M059J (cell line): ENCODE data around the gene TMEM151B. TPM values are rescaled to one million over a fixed set of nuclear protein-coding genes. Genes with fewer than 3 reads are reported as not detected.

Experiments used
- DNase-seq: peaks from one replicate; pipeline ENCODE4 v3.0.0-alpha.2; 2012; ENCODE audit warnings: low read depth
- total RNA-seq: library from RNA; depleted of rRNA; stranded (reverse); fragments of >200 nt; shearing (Covaris generic); gene quantifications from 2 replicates; pipeline ENCODE4 v1.2.3, GENCODE V29; 2014

The TMEM151B gene
- total RNA-seq, 1 experiment from 2014 or later: not detected

DNA sequence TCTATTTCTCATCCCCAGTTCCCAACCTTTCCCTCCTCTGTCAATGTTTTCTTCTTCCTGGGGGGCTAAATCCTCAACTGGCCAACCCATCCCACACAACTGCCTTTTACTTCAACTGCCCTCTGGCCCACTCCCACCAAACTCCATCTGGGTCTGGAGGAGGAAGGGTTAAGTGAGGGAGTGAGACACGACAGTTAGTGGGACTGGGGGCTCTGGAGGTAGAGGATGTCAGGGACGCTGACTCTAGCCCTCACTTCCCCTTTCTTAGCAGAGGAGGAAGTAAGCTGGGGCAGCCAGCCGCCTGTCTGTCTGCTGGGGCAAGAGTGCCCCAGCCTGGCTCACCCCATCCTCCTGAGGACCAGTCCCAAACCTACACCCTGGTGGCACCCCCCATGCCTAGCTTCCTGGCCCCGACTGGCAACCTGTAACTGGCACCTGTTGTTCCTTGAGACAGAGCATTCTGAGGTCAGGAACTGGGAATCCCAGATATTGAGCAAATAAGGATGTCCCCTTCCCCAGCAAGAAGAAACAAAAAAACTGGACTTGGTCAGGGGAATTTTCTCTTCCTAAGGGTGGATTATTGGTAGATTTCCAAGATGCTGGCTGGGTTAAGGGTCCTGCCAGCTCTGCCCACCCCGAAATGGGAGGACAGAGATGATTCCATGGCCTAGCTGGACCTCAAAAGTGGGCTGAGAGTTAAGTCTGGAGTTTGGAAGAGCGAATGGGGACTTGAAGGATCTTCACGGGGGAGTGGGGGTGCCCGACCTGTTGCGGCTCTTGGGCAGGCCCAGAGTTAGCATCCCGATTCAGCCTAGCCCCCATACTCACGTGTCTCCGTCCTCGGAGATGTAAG, 5.9 kb upstream of the TMEM151B start:
- no peak for DNase-seq

DNA sequence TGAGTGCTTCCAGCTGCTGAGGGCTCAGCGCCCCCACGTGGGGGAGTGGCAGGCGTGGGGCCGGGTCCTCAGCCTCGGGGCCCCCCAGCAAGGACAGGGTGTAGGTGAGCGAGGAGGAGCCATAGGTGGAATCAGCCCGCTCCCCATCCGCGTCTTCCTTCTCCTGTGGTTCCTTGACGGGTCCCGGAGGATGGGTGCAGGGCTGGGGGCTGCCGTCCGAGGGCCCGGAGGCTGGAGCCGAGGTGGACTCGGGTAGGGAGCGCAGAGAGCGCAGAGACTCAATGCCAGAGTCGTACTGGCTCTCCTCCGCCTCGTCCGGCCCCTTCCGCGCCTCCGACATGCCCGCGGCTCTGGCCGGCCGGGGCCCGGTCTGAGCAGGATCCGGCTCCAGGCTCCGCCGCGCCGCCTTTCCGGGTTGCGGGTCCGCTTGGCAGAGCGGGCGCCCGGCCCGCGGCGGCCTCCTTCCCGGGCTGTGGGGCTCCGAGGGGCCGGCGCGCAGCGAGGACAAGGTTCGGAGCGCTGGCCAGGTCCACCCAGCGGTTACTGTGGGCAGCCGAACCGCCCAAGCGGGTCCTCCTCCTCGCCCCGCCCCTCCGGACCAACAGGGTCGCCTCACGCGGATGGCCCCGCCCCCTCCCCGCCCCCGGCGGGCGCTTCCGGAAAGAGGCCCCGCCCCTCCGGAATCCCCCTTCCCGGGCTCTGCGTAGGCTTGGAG, 5.1 kb upstream of the TMEM151B start, which contains the start of gene NFKBIE:
Gene NFKBIE, minus strand, starts transcription at position 545 of the 715 bp plus-strand sequence. Its CDS starts 205 bp downstream, at position 340.
- peak; percentile 93 for DNase-seq

DNA sequence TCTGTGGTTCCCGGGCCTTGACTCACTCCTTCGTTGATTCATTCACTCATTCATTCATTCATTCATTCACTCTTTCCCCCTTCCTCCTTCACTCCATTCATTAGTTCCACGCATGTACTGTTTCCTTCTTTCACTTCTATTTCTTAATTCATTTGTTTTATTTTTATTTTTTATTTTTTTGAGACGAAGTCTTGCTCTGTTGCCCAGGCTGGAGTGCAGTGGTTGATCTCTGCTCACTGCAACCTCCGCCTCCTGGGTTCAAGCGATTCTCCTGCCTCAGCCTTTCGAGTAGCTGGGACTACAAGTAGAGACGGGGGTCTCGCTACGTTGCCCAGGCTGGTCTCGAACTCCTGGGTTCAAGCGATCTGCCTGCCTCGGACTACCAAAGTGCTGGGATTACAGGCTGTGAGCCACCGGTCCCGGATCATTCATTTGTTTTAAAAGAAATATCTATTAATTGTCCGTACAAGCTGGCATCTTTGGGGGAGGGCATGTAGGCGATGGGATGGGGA, 4.5 kb upstream of the TMEM151B start:
- no peak for DNase-seq

DNA sequence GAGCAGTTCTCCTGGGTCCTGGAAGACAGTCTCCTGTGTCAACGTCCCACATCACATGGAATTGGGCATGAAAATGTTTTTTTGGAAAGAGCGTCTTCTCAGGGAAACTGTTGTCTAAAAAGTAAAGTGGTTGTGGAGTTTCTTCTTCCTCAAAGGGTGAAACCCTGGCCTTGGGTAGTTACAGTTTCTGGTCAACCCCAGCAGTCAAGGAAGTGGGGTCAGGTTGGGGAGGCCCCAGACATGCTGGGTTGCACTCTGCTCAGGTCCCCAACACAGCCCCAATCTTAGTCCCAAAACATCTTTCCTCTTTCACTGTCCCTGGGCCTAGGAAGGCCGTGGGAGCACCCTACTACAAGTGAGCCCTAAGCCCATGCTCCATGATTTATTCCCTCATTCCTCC, 3.9 kb upstream of the TMEM151B start:
- DNase-seq: no peak

DNA sequence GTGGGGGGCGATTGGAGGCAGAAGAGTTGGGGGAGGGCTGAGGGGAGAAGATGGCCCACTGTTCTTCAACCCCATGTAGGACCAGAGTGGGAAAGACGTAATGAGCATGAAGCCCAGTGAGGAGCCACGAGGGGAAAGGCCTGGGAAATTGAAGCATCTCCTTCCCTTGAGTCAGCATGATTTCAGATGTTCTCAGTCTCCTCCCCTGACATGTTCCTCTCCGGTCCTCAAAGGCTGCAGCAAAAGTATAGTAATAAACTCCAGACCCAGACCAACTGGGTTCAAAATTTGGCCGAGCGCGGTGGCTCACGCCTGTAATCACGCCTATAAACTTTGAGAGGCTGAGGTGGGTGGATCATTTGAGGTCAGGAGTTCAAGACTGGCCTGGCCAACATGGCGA, 3.0 kb upstream of the TMEM151B start:
- DNase-seq: no peak

DNA sequence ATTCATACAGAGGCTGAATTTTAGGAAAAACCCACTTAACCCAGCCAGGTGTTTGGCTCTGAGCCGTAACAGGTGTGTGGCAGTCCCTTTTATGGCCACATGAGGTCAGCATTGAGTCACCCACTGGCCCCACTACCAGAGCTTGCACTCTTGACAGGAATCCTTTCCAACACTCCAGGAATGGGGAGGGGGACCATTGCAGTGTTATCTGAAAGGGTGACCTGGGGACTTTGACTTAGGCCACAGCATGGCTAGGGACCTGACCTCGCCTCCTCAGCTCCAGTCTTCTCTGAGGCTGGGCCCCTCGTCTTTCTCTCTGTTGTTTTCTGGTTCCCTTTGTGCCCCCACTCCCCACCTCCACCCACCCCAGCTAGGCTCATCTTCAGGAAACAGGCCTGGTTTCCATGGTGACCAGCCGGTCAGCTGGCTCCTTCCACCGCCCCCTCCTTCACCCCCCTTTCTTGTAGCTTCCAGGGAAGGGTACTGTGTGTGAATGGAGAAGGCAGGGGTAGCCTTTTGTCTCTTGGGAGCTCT, 2.1 kb upstream of the TMEM151B start:
- DNase-seq: peak; percentile 54

DNA sequence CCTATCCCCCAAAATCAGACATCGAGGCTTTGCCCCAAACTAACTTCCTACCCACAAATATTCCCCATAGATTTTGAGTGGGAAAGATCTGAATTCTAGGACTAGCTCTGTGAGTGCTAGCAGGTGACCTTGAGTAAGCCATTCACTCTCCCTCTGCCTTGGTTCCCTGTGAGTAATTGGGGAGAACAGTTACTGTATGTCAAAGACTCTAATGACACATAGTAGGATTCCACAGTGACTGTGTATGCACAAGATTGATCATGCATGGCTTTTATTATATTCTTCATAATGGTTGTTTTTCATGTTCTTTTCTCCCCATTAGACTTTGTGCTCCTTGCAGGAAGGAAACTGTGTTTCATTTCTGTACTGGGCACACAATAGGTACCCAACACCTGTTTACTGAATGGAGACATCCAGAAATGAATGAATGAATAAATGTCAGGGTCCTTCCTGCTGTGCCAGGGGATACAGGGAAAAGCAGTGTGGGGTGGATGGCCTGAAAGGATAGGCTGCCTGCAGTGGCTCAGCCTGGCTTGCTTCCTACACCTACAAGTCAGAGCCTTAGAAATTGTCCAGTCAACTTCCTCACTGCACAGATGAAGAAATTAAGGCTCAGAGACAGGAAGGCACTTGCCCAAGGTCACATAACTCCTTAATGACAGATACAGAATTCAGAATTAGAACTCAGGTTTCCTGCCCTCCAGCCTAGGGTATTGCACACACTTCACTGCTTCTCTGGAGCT, 901 bp upstream of the TMEM151B start:
- no peak for DNase-seq

DNA sequence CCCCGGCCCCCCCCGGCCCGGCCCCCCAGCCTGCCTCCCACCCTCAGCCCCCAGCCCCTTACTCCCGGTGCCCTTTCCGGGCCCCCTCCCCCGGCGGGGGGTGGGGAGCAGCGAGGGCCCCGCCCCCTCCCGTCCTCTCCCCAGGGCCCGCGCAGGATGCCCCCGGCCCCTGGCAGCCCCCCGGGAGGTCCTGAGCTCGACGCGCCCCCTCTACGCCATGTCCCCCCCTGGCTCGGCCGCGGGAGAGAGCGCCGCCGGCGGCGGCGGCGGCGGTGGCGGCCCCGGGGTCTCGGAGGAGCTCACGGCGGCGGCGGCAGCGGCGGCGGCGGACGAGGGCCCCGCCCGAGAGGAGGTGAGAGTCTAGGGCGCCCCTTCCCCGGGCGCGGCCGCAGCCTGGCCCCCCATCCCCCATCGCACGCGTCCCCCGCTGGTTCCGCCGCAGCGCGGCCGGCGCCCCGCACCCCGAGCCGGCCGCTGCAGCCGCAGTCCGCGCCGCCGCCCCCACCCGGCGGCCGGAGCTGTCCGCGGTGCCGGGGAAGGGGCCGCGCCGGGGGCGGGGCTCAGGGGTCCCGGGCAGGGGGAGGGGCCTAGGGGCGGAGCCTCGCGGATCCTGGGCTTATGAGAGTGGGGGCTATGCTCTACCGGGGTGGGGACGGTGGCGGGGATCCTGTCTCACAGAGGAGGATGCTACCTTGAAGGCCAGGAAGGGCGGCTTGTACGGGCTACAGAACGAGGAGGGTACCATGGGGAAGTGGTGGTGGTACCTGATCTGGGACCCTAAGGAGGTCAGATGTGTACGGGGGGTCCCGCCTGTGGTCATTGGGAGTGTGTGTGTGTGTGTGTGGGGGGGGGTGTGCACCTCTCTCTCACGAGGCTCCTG, 516 bp downstream of the TMEM151B start:
- DNase-seq: no peak

DNA sequence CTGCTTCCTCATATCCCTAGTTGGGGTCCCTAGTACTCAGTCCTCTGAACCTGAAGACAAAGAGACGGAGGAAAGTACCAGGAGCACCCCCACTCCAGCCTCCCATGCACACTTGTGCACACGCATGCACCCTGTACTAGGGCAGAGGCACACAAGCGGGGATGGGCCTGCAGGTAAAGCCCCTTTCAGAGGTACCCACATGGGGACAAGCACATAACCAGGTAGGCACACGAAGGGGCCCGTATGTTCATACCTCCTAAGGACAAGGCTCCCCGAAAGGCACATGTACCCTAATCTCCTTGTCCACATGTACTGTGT, 1.1 kb downstream of the TMEM151B start:
- no peak for DNase-seq

DNA sequence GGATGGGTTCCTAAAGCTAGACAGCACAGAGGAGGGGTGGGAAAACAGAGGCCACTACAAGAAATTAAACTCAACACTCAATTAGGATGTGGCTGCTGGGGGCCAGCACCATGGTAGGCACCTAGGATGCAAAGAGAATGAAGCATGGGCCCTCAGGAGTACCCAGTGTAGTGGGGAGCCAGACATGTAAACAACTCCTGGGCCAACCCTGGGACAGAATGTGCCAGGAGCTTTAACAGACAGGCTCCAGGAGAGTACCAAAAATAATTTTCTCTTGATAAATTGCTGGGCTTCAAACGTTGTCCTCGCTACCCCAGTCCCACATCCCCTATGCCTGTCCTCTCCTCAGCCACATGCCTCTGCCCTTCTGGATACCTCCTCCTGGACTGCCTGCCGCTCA, 1.7 kb downstream of the TMEM151B start:
- DNase-seq: no peak

DNA sequence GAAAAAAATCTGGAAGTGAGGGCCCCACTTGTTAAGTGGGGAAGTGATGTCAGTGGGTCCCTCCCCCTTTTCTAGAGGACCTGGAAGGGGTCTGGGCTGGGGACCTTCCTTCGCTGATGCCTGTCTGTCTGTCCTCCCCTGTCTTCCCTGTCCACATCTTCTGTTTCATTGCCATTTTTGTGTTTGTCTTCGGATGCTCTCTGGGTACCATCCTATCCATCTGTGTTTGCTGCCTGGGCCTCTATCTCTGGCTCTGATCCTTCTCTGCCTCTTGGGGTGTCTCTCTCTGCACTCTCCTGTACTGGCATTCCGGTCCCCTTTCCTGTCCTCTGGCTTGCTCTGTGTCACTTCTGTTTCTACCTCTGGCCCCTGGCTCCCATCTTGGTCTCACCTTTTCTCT, 2.3 kb downstream of the TMEM151B start:
- no peak for DNase-seq

DNA sequence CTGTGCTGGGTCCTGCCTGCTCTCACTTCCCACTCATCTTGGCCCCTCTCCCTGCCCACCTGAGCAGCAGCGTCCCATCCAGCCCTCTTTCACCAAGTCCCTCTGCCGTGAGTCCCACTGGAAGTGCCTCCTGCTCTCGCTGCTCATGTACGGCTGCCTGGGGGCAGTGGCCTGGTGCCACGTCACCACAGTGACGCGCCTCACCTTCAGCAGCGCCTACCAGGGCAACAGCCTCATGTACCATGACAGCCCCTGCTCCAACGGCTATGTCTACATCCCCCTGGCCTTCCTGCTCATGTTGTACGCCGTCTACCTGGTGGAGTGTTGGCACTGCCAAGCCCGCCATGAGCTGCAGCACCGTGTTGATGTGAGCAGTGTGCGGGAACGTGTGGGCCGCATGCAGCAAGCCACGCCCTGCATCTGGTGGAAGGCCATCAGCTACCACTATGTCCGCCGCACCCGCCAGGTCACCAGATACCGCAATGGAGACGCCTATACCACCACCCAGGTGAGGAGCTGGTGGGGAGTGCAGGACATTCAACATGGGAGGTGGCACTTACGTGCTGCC, 2.8 kb downstream of the TMEM151B start:
- peak; percentile 40 for DNase-seq

DNA sequence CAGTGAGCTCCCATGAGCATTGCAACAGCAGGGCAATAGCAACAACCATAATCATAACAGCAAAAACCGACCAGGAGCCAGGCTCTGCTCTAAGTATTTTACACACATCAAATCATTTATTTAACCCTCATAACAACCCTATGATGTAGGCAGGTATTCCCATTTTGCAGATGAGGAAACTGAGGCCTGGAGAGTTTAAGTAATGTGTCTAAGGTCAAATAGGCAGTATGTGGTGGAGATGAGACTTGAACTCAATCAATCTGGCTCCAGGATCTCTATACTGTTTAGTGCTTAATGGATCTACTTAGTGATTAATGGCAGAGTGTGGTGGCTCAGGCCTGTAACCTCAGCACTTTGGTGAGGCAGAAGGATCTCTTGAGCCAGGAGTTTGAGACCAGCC, 3.4 kb downstream of the TMEM151B start:
- DNase-seq: no peak

DNA sequence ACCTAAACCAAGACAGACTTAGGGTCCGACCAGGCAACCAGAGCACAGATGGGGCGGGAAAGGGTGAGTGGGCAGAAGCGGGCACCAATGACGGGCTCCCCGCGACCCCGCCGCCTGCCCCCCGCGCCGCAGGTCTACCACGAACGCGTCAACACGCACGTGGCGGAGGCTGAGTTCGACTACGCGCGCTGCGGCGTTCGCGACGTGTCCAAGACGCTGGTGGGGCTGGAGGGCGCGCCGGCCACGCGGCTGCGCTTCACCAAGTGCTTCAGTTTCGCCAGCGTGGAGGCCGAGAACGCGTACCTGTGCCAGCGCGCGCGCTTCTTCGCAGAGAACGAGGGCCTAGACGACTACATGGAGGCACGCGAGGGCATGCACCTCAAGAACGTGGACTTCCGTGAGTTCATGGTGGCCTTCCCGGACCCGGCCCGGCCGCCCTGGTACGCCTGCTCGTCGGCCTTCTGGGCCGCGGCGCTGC, 5.1 kb downstream of the TMEM151B start:
- no peak for DNase-seq

DNA sequence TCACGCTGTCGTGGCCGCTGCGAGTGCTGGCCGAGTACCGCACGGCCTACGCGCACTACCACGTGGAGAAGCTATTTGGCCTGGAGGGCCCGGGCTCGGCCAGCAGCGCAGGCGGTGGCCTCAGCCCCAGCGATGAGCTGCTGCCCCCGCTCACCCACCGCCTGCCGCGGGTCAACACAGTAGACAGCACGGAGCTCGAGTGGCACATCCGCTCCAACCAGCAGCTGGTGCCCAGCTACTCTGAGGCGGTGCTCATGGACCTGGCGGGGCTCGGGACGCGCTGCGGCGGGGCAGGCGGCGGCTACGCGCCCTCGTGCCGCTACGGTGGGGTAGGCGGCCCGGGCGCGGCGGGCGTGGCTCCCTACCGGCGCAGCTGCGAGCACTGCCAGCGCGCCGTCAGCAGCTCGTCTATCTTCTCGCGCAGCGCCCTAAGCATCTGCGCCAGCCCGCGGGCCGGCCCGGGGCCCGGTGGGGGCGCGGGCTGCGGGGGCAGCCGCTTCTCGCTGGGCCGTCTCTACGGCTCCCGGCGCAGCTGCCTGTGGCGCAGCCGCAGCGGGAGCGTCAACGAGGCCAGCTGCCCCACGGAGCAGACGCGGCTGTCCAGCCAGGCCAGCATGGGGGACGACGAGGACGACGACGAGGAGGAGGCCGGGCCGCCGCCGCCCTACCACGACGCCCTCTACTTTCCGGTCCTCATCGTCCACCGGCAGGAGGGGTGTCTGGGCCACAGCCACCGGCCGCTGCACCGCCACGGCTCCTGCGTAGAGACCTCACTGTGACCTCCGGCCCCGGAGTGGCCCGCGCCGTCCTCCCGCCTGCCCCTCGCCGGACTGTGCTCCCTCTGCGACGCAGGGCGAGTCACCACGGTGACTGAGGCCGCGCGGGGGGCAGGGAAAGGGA, 5.7 kb downstream of the TMEM151B start:
- DNase-seq: no peak

DNA sequence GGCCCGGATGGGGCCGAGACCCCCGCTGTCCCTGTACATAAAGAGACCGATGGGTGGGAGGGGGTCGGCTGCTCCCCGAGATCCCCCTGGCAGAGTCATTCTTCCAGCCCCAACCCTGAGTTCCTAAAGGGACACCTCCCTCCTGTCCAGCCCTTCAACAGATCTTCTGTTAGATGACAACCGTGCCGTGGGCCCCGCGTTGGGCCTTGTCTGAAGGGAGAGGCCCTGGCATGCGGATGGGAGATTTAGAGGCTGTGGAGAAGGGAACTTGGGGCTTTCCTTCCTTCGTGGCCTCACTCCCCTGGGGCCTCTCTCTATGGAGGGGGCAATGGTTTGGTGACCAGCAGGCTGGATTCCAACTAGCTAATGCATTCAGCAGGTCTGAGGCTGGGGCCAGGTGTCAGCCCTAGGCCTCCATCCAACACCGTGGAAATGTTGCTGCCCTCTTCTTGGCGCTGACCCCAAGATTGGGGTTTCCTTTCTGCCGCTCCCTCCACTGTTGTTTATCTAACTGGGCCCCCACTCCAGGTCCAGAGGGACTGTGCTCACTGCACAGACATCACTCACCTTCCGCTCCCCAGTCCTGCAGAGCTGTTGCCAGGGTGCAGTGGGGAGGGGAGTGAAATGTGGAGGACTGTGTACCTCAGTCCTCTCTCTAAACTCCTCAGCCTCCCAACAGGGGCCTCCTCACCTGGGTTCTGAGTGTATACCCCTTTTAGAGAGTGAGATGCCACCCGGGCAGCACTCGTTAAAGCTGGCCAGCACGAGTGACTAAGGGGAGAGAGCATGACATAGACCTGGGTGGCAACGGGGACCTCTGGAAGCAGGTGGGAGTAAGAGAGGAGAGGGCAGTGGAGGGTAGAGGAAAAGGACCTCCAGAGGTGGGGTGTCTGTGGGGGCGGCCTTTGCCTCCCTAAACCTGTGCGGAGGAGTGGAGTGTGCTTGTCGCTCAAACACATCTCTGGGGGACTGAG, 6.7 kb downstream of the TMEM151B start:
- no peak for DNase-seq

DNA sequence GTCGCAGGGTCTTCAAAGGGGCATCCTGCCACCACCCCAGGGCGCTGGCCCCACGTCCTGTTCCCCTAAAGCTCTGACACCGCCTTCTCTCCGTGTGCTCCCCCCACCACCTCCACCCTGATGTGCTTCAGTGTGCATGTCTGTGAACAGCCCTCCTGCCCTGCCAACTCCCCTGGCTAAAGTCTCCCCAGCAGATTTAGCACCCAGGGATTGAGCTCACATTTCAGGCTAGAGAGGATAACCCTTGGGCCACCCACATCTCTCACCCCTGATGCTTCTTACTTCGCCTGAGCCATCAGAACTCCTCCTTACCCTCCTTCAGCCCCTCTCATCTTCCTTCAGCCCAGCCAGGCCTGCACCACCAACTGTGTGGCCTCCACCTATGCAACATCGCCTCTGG, 7.5 kb downstream of the TMEM151B start:
- no peak for DNase-seq

DNA sequence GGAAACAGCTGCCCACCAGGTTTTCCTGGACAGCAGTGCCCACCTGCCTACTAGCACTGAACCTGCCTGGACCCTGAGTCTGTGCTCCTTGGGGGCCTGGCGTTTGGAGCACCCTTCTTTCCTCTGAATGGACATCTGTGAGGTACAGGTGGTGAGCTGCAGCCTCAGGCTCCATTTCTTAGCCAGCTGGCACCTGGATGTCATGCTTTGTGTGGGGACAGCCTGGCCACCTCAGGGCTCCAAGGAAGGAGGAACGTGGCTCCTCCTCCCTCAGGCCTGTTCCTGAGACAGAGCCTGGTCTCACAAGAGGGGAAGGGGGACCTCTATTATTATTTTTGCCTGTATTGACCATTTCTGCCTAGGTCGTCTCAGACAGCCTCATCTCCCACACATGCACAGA, 8.1 kb downstream of the TMEM151B start:
- DNase-seq: no peak
